ENCODE measurements around the gene AFF2.

Gene AFF2

DNA sequence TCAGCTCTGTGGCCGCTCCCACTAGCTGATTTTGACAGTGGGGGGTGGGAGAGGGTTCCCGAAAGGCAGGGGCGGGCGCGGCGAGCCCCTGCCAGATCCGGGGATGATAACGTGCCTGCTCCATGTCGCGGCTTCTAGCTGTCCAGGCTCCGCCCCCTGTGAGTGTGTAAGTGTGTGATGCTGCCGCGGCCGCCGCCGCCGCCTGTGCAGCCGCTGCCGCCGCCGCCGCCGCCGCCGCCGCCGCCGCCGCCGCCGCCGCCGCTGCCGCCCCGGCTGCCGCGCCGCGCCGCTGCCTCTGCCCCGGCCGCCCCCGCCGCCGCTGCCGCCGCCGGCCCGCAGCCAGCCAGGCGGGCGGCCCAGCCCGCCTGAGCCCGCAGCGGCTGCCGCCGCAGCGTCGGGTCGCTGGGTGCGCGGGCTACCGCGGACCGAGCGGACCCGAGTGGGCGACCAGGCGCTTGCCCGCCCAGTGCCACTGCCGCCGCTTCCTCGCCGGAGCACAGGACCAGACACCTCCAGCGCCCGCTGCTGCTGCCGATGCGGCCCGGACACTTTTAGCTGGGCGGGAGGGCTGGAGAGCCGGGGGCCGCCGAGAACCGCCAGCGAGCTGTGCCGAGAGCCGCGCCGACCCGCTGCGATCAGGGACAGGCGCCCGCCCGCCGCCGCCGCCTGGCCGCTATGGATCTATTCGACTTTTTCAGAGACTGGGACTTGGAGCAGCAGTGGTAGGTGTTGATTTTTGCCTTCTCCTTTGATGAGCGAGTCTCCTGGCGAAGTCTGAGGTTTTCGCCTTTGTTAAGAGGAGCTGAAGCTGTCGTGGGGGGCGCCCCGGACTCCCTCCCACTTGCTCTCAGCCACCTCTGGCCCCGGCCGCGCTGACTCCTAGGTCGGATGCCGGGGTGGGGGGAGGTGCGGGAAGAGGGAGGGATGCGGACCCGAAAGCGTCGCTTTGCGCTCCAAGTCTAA lies at the start of gene AFF2:
Gene AFF2 (plus strand): TSS at position 195 of the 963 bp plus-strand sequence. CDS start 481 bp downstream, at position 676.
- DNase-seq (ENCODE audit: low read depth, low spot score), result no peak

DNA sequence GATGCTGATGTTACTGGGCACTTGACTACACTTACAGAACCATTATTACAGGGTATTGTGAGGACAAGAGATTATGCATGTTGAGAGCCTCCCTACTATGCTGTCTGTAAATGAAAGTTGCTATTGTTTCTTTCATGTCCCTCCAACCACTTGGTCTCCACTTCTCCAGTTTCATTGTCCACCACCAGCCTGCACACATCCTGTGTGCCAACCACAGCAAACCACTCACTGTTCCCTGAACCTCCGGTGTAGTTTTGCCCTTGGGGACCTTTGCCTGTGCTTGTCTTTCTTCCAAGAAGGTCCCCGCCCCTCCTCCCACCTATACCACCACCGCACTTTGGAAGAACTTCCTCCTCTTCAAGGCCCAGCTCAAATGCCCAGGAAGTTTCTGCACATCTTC lies 43.1 kb upstream of the AFF2 start:
- DNase-seq (ENCODE audit: low read depth, low spot score), result no peak

GRCh38 chrX:148459343-148459742 lies 41.1 kb upstream of the AFF2 start:
- DNase-seq (ENCODE audit: low read depth, low spot score), result no peak

GRCh38 chrX:148466292-148466691 lies 34.1 kb upstream of the AFF2 start:
- DNase-seq (ENCODE audit: low read depth, low spot score), result no peak

DNA sequence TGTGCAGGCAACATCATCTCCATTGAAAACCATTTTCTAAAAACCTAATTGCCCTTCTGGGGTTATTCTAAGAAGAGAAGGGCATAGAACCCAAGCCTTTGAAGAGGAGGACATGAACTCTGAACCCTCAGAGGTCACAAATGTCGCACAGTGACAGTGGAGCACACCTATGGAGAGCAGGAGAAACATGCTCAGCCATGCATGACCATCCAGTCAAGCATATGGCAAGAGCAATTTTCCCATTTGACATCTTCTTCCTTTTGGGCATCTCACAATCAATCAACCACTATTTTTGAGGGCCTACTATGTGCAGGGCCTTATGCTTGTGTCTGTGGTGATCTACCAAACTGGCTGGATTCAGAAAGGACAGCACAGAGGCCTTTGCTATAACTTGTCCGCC lies 30.1 kb upstream of the AFF2 start:
- no peak for DNase-seq (ENCODE audit: low read depth, low spot score)

DNA sequence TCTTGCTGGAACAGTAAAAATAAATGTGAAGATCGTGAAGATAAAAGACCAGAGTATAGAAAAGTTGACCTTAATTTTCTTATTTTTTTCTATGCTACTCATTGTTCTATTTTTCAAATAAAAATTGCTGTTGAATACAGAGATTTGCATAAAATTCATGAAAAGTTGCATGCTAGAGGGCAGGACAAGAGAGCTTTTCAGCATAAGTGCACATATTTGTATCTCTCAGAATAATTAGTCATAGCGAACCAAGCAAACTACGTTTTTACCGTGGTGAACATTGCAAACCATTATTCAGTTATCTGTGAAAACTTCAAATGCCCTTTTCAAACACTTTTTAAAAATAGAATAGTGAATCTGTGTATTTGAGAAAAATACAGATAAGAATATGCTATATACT lies 26.4 kb upstream of the AFF2 start:
- no peak for DNase-seq (ENCODE audit: low read depth, low spot score)

DNA sequence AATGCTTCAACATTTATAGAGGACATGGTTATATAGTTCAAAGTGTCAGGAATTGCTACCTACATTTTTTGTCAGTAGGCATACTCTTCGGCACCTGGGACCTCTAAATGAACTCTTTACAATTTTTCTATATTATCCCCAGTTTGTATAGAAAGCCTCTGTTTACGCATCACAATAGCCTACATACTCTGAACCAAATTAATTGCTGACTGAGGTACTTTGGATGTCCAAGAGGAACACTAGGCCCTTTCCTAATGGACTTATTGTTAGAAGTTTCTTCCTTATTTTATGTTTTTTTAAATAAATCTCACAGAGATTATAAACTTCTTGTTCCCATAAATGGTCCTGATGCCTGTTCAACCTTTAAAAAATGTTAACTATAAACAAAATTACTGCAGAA lies 8.4 kb upstream of the AFF2 start:
- DNase-seq (ENCODE audit: low read depth, low spot score), result no peak

DNA sequence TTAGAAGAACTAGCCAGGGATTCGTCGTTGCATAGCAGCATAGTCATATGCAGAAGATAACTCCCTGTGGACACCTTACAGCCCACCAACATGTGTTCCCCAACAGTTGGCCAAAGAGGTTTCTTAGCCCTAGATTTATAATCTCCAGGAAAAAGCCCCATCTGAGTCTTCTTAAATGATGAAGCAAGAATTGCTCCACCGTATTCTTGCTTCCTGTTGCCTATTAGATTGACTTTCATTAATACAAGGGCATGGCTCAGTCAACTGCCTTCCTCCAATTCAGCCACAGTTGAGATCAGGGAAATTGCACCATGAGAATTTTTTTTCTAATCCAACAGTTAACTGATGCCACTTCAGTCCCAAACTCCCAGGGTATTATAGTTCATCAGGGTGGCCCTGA lies 5.2 kb upstream of the AFF2 start:
- no peak for DNase-seq (ENCODE audit: low read depth, low spot score)

GRCh38 chrX:148498067-148498466 lies 2.4 kb upstream of the AFF2 start:
- no peak for DNase-seq (ENCODE audit: low read depth, low spot score)

DNA sequence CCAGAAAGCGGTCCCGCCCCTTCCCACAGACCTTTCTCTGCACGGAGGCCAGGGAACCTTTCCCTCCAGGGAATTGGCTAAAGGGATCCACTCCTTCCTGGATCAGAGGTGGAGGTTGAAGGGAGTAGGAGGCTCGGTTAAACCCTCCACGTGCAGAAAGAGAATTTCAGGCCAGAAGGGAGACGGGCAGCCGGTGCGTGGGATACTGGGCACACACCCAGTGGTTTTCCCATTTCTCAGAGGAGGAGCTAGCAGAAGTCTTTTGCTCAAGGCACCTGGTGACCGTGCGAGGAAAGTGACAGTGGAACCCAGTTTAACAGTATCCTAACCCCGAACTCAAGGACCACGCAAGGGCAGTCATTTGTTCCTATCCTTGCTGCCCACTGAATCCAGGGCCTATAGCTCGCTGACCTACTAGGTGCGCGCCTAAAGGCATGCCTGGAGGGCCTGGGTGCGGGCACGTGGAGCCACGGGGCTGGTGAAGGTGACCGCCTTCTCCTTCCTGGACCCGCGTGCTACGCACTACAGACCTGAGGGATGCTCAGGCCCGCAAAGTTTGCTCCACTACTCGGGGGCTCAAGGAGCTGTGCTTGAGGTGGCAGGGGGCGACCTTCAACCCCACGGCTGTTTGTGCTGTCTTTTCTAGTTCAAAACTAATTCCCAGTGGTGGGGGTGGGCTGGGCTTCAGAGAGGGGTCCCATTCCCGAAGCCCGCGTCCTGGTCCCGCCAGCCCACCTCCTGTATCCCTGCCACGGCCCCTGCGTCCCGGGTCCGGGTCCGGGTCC lies 587 bp upstream of the AFF2 start:
- no peak for DNase-seq (ENCODE audit: low read depth, low spot score)

GRCh38 chrX:148501386-148502066 lies 1.1 kb downstream of the AFF2 start:
- DNase-seq (ENCODE audit: low read depth, low spot score), result no peak

GRCh38 chrX:148504506-148504905 lies 4.1 kb downstream of the AFF2 start:
- no peak for DNase-seq (ENCODE audit: low read depth, low spot score)

DNA sequence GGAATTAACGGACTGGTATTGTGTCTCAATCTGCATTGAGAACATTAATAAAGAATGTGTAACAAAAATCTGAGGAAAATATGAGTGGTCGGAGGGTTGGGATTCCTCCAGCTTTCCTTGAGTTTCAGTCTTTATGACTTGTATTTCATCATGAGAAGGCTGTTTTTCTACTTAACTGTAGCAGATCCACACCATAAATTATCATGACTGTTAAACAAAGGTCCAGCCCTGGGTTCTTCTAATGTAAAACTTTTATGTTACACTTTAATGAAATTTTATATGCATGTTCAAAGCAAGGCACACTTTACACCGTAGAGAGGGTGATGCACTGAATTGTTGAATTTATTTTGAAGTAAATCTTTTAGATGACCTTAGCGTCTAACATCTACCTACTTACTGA lies 7.0 kb downstream of the AFF2 start:
- DNase-seq (ENCODE audit: low read depth, low spot score), result no peak

DNA sequence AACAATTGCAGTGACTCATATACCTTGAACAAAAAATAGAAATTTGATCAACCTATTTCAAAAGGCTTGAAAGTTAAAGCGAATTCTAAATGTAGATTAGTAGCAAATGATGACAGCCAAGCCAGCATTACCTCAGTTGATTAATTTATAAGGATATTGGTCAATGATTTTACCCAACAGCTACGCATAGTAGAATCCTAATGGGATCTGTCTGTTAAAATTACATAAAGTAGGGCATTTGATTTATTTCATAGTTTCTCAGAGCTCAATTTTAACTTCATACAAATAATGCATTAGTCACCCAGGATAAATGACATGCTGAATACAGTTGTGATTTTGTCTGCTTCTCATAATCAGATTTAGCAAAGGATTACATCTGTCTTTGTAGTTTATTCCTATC lies 12.0 kb downstream of the AFF2 start:
- DNase-seq (ENCODE audit: low read depth, low spot score), result no peak

DNA sequence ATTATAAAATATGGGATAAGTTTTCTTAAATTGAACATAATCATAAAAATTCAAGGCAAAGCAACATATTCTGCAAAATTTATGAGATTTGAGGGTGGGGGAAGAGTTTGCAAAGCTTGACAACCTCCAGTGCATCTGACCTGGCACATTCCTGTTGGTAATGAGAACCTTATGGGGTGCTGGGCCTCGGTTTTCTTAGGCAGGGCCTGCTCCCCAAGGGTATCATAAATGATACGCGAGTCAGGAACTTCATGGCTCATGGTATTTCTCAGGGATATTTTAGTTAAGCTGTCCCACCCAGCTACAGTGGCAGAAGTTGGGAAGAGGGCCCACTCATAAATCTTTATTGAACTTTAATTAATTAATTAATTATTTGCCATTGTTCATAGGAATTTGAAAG lies 13.2 kb downstream of the AFF2 start:
- no peak for DNase-seq (ENCODE audit: low read depth, low spot score)

DNA sequence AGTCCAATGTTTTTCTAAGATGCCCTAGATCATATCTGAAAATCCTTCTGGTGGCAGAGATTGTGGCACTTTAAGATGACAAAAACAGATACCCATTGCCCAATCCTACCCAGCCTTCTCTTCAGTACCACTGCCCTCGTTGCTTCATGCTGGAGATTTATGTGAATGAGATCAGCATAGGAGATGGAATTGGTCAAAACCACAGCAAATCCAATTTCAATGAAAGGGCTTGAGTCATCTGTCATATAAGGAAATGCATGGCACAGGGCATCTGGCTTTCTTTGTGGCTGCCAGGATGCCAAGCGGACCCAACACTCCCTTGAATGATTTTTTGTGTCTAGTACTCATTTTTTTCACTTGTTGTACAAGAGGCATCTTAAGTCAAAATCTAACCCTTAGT lies 16.8 kb downstream of the AFF2 start:
- DNase-seq (ENCODE audit: low read depth, low spot score), result no peak

GRCh38 chrX:148522006-148522405 lies 21.6 kb downstream of the AFF2 start:
- DNase-seq (ENCODE audit: low read depth, low spot score), result no peak

DNA sequence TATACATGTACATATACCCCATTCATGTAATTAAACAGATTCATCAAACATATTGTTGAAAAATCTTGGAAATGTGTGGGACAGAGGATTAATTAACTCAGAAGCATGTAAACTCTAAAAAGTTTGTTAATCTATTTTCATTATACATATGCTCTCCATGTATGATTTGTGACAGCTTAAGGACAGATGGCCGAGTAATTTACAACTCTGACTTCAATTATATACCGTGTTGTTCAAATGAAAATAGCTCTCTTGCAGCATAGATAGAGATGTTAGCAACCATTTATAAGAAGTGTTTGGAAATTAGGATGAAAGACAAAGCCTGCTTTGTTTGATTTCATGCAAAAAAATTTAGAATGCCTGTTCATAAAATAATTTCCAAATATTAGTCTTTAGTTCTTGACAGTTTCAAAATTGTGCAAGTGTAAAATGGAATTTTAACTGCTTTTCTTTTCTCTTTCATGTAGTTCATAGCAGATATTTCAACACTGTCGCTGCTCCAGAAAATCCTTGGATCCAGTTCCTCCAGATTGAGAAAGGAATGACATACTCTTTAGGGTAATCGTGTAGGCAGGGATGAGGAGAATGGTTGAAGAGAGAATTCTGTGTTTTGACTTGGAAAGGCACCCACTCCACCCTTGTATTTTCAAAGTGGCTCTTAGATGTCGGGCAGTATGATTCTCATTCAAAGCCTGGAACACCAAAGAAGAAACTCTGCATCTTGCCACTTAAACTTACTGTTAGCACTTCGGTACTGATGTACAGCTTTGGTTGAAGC lies 23.1 kb downstream of the AFF2 start:
- DNase-seq (ENCODE audit: low read depth, low spot score), result no peak

GRCh38 chrX:148530464-148531077 lies 30.2 kb downstream of the AFF2 start:
- DNase-seq (ENCODE audit: low read depth, low spot score), result no peak

- DNase-seq (ENCODE audit: low read depth, low spot score), result no peak
Observed at GRCh38 chrX:148534291-148534690, 33.9 kb downstream of the AFF2 start.

DNA sequence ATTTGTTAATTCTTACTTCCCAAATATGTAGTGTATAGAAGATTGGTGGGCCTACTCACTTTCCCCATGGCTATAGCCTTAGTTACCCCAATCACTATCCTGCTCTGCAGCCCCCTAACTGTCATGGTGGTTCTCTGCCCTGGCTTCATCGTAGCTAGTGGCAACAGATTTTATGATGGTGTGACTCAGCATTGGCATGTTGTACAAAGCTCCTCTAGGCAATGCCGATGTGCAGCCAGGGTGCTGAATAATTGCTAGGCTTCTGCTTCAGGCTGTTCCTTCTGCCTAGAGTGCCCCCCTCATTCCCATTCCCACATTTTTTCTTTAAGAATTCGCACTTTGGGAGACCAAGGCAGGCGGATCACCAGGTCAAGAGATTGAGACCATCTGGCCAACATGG lies 35.2 kb downstream of the AFF2 start:
- DNase-seq (ENCODE audit: low read depth, low spot score), result no peak
